Measurements from ENCODE around the gene HNRNPA0. TPM values are rescaled to one million over a fixed set of nuclear protein-coding genes. Genes with fewer than 3 reads are reported as not detected.

The HNRNPA0 gene
- total and polyA plus RNA-seq, 2 of the 4 experiments (the other 2 are of a cell fraction) = 5.2 to 12.2 TPM

DNA sequence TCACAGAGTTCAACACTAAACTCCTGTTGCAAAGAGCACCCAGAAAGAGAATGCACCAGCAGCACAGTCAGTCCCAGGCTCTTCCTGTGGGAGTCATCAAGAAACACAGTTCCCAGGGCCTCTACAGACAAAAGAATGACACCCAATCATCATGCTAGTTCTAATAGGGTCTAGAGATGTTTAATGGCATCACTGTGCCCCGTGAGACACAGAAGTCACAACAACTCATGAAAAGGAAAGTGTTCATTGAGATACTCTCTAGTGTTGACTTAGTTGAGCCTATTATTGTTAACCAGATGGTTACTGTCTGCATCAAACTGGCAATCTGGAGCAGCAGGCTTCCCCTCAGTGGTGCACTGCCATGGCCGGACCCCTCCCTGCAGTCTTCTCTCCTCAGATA is 19.8 kb downstream of the HNRNPA0 start:
- H3K56ac ChIP-seq (ENCODE audit: extremely low read depth, insufficient read depth, low read length) = no peak overlapping the region
- H3K9me3 ChIP-seq (ENCODE audit: control insufficient read depth, insufficient read depth, low read length) = no peaks in the 10 kb centered on the region
- H4K91ac ChIP-seq (ENCODE audit: insufficient read depth, low read depth, low read length) = no peak overlapping the region
- H2AK5ac ChIP-seq (ENCODE audit: low read depth, low read length) = no peak overlapping the region
- H3K79me1 ChIP-seq (ENCODE audit: low read depth in 1 of 2, low read length in 2 of 2) = no peaks in the 10 kb centered on the region; a peak in 1 of 4 replicates
- ChIA-PET CTCF (no interaction called here), POLR2A (ENCODE audit: unreplicated experiment) (no interaction called here)
- H3K14ac ChIP-seq (replicated peaks; ENCODE audit: low read depth, low read length) = no peak overlapping the region; the same call in 1 of the 2 replicates
- BruUV-seq (replicated peaks) = no TSS peak
- in situ Hi-C loops (cut with MboI; ENCODE audit: low sequenced_read_pairs) (loop anchor here (25.0 kb wide), 1 partner anchor 422 kb away; no protein-coding TSS in a partner anchor), dilution Hi-C loops (cut with HindIII; ENCODE audit: low sequenced_read_pairs, unreplicated experiment) (no loop called here), intact Hi-C loops (cut with micrococcal nuclease) (no loop called here)
- H3K4me3 ChIP-seq (ENCODE audit: insufficient read depth, low read depth, low read length) = no peak overlapping the region
- no peak overlapping the region for H3K9ac ChIP-seq (ENCODE audit: low read depth, low read length)
- H3K27ac ChIP-seq (ENCODE audit: insufficient read depth, low read length) = no peak overlapping the region
- H3K18ac ChIP-seq (ENCODE audit: low read depth, low read length) = no peak overlapping the region
- peak overlapping the region in 1 of 2 experiments; percentile 9; a peak in 2 of 4 replicates for H4K8ac ChIP-seq (ENCODE audit: low read depth in 2 of 2, low read length in 2 of 2)
- no peak overlapping the region for H2AK9ac ChIP-seq (replicated peaks; ENCODE audit: low read depth, low read length, poor library complexity)
- no peaks in the 10 kb centered on the region for H3K36me3 ChIP-seq (ENCODE audit: control insufficient read depth, insufficient read depth, low read length)
- 0 out of 2 replicates have a peak overlapping the region, but pooled peaks have one; percentile 31 for H3K23ac ChIP-seq (ENCODE audit: low read depth, low read length)
- TF ChIP-seq MAFK (IDR thresholded peaks at IDR 0.05; ENCODE audit: low read depth, low read length) (no peak), CEBPB (IDR thresholded peaks at IDR 0.05; ENCODE audit: low read depth, low read length) (no peak), ELK1 (IDR thresholded peaks at IDR 0.05; ENCODE audit: borderline replicate concordance, low read depth, low read length) (no peak), MXI1 (IDR thresholded peaks at IDR 0.05; ENCODE audit: borderline replicate concordance, low read depth, low read length) (no peak), USF2 (IDR thresholded peaks at IDR 0.05; ENCODE audit: low read depth, low read length) (no peak), FOS (IDR thresholded peaks at IDR 0.05; ENCODE audit: low read depth, low read length) (no peak), RFX5 (IDR thresholded peaks at IDR 0.05; ENCODE audit: low read depth, low read length) (no peak), BHLHE40 (IDR thresholded peaks at IDR 0.05; ENCODE audit: low read depth, low read length) (no peak), RCOR1 (IDR thresholded peaks at IDR 0.05; ENCODE audit: insufficient replicate concordance, low read length) (no peak), NFE2L2 (IDR thresholded peaks at IDR 0.05; ENCODE audit: low read depth, low read length) (no peak), MAZ (IDR thresholded peaks at IDR 0.05; ENCODE audit: borderline replicate concordance, low read depth, low read length) (no peak), SMC3 (IDR thresholded peaks at IDR 0.05; ENCODE audit: low read depth, low read length) (no peak), CHD1 (IDR thresholded peaks at IDR 0.05; ENCODE audit: low read depth, low read length) (no peak)
- H3K27me3 ChIP-seq (ENCODE audit: control insufficient read depth, insufficient read depth, low read length) = no peaks in the 10 kb centered on the region
- WGBS, 2 experiments (ENCODE audit: extremely low coverage in 2 of 2, insufficient read length in 1 of 2) = no CpG with 5 or more reads among the region's 2 CpGs
- H2BK120ac ChIP-seq (ENCODE audit: low read depth, low read length) = no peak overlapping the region
- no peak overlapping the region for H2BK20ac ChIP-seq (ENCODE audit: low read depth, low read length)
- H3K9me1 ChIP-seq (ENCODE audit: insufficient read depth, low read length) = no peaks in the 10 kb centered on the region; the same call in 1 of the 2 replicates
- H3K4me2 ChIP-seq (ENCODE audit: low read depth, low read length) = peak overlapping the region; percentile 79
- H2AFZ ChIP-seq (replicated peaks; ENCODE audit: low read length, poor library complexity) = peak overlapping the region; percentile 58
- H2BK5ac ChIP-seq (ENCODE audit: low read depth, low read length, poor library complexity, severe bottlenecking) = no peak overlapping the region
- H4K5ac ChIP-seq (ENCODE audit: low read depth, low read length) = no peak overlapping the region
- no peak overlapping the region for H3K4ac ChIP-seq (ENCODE audit: low read depth, low read length)
- H3K4me1 ChIP-seq (ENCODE audit: control insufficient read depth, insufficient read depth, low read length) = no peaks in the 10 kb centered on the region; the same call in none of the 2 replicates
- no peak overlapping the region for H2BK15ac ChIP-seq (ENCODE audit: low read depth, low read length)
- DNase-seq (peak; percentile 47), ATAC-seq (ENCODE audit: low read depth) (no peak)
- no peaks in the 10 kb centered on the region for H4K20me1 ChIP-seq (ENCODE audit: insufficient read depth, low read length)

All from IMR-90 (cell line).